PC-9 (cell line): Measurements from ENCODE around the gene TNFSF13B.

Experiments used
- EZH2 ChIP-seq: fragments of 200-600 bp; sonication (generic); IDR thresholded peaks from 2 replicates; pipeline ENCODE4 v1.8.0; 2017; ENCODE audit warnings: antibody characterized with exemption, low read depth
- TF ChIP-seq, protein P1 (sequence below): fragments of 200-600 bp; sonication (generic); conservative IDR thresholded peaks from 2 replicates; pipeline ENCODE4 v1.6.1; 2017; ENCODE audit warnings: mixed run types, antibody characterized with exemption, mild to moderate bottlenecking, moderate library complexity

- TF ChIP-seq, protein P1, sequence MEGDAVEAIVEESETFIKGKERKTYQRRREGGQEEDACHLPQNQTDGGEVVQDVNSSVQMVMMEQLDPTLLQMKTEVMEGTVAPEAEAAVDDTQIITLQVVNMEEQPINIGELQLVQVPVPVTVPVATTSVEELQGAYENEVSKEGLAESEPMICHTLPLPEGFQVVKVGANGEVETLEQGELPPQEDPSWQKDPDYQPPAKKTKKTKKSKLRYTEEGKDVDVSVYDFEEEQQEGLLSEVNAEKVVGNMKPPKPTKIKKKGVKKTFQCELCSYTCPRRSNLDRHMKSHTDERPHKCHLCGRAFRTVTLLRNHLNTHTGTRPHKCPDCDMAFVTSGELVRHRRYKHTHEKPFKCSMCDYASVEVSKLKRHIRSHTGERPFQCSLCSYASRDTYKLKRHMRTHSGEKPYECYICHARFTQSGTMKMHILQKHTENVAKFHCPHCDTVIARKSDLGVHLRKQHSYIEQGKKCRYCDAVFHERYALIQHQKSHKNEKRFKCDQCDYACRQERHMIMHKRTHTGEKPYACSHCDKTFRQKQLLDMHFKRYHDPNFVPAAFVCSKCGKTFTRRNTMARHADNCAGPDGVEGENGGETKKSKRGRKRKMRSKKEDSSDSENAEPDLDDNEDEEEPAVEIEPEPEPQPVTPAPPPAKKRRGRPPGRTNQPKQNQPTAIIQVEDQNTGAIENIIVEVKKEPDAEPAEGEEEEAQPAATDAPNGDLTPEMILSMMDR = no peak
- no peak for TF ChIP-seq EZH2
Observed at GRCh38 chr13:108316413-108316812, 46.9 kb downstream of the TNFSF13B start.
